ENCODE measurements around the gene RALGAPA2. TPM values are rescaled to one million over a fixed set of nuclear protein-coding genes. Genes with fewer than 3 reads are reported as not detected.

Gene RALGAPA2
- total and polyA plus RNA-seq, 3 donors from 2014 or later: 26.9 to 61.5 (median 59.2) TPM

DNA sequence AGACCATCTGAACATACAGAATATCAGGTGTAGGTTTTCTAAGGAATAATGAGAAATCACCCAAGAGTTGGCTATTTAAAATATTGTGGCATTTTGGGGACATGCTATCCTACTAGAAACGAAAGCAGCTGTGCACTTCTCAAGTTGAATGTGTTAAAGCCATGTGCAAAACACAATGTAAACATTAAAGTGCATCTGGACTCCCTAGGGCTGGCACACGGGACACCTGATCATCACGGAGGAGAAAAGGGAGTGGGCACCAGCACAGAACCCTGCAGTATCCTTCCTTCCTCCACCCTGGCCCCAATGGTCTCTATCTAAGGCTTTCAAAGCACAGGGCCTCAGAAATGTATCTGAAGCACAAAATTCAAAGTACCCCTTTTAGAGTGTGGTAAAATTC is 250.3 kb downstream of the RALGAPA2 start:
- no peak overlapping the region for H3K4me3 ChIP-seq
- no peaks in the 10 kb centered on the region for H3K4me1 ChIP-seq
- H3K27me3 ChIP-seq: no peaks in the 10 kb centered on the region
- TF ChIP-seq CTCF (IDR thresholded peaks at IDR 0.05) (no peak), POLR2A (IDR thresholded peaks at IDR 0.05) (no peak)
- WGBS, 2 donors: 87 to 88% methylated on average over 3 of the region's 3 CpGs
- no peaks in the 10 kb centered on the region for H3K9me3 ChIP-seq
- intact Hi-C loops (cut with DNase I; ENCODE audit: low total_unique reads): no loop called here
- no peak overlapping the region for H3K27ac ChIP-seq
- no peaks in the 10 kb centered on the region for H3K36me3 ChIP-seq (ENCODE audit: low read depth, missing control alignments)
- no peak for DNase-seq

DNA sequence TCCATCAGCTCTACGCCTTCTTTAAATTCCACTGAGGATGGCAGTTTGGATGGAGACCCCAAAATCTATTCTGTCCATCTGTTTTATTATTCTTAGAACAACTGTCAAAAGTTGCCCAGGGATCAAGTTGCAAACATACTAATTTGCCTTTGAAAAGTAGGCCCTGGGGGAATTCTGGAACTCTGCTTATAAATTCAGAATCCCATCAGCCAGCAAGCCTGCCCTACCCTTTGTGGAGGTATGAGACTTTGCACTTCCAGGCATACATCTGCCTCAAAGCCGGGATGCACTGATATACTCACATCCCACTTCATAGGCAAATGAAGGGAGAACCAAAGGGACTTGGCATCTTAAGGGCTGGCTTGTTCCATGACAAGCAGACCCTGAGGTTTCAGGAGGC is 250.9 kb downstream of the RALGAPA2 start:
- intact Hi-C loops (cut with DNase I; ENCODE audit: low total_unique reads): no loop called here
- Histone ChIP-seq H3K36me3 (ENCODE audit: low read depth, missing control alignments) (no peaks in the 10 kb centered on the region), H3K27me3 (no peaks in the 10 kb centered on the region), H3K27ac (no peak overlapping the region), H3K9me3 (no peaks in the 10 kb centered on the region), H3K4me3 (no peak overlapping the region), H3K4me1 (no peaks in the 10 kb centered on the region)
- WGBS, 2 donors: 93% methylated on average over 2 of the region's 2 CpGs
- TF ChIP-seq CTCF (IDR thresholded peaks at IDR 0.05) (no peak), POLR2A (IDR thresholded peaks at IDR 0.05) (no peak)
- DNase-seq: no peak

DNA sequence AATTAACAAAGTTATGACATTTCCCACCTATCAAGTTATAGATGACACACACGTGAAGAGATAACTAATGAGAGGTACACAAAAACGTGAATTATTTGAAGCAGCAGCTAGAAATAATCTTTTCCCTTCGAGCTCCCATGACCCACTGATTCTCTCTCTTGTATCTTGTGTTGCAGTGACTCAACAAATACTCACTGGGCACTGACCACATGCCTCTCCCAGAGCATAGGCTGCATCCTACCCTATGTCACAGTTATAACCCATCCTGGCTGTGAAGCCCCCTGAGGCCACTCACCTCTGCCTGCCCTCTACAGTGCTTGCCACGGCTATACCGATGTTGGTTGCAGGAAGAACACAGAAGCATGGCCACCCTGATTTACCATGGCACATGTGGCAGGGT is 252.7 kb downstream of the RALGAPA2 start:
- TF ChIP-seq POLR2A (IDR thresholded peaks at IDR 0.05) (no peak), CTCF (IDR thresholded peaks at IDR 0.05) (no peak)
- no peaks in the 10 kb centered on the region for H3K9me3 ChIP-seq
- H3K4me3 ChIP-seq: no peak overlapping the region
- H3K27me3 ChIP-seq: no peaks in the 10 kb centered on the region
- no peaks in the 10 kb centered on the region for H3K4me1 ChIP-seq
- no peak for DNase-seq
- H3K36me3 ChIP-seq (ENCODE audit: low read depth, missing control alignments): no peaks in the 10 kb centered on the region
- WGBS, 2 donors: 90 to 91% methylated on average over 5 of the region's 5 CpGs
- intact Hi-C loops (cut with DNase I; ENCODE audit: low total_unique reads): no loop called here
- H3K27ac ChIP-seq: no peak overlapping the region

DNA sequence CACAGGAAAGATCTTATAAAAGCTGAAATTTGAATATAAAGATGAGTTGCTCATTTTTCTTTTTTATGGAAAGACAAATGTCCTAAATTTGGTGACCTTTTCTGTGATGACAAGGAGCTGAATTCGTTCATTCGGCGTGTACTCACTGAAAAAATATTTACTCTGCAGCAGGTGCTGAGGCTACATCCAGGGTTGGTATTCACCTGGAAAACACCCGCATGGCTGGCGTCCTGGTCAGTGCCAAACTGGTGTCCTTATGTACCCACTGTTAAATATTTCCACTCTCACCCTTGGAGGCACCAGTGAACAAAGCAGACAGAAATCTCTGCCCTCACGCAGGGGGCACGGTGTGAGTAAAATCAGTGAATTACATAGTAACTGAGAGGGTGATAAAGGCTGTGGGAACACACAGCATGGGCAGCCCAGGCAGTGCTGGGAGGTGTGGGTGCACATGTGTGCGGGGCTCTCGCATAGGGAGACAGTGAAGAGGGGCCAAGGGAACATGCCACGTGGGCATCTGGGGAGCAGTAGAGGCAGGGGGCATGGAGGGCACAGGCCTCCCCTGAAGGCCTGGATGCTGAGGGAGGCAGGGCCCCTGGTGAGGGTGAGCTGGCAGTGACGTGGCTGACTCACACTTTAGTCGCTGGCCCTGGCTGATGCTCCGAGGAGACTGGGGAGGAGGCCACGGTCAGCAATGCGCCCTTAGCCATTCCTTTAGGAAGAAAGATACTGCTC is 254.9 kb downstream of the RALGAPA2 start:
- intact Hi-C loops (cut with DNase I; ENCODE audit: low total_unique reads): no loop called here
- H3K9me3 ChIP-seq: no peaks in the 10 kb centered on the region
- no peaks in the 10 kb centered on the region for H3K4me1 ChIP-seq
- H3K27me3 ChIP-seq: no peaks in the 10 kb centered on the region
- H3K27ac ChIP-seq: no peak overlapping the region
- H3K36me3 ChIP-seq (ENCODE audit: low read depth, missing control alignments): no peaks in the 10 kb centered on the region
- no peak for TF ChIP-seq POLR2A (IDR thresholded peaks at IDR 0.05)
- TF ChIP-seq CTCF (IDR thresholded peaks at IDR 0.05): no peak
- WGBS, 2 donors: 88 to 91% methylated on average over 13 to 15 of the region's 15 CpGs
- no peak overlapping the region for H3K4me3 ChIP-seq
- no peak for DNase-seq

DNA sequence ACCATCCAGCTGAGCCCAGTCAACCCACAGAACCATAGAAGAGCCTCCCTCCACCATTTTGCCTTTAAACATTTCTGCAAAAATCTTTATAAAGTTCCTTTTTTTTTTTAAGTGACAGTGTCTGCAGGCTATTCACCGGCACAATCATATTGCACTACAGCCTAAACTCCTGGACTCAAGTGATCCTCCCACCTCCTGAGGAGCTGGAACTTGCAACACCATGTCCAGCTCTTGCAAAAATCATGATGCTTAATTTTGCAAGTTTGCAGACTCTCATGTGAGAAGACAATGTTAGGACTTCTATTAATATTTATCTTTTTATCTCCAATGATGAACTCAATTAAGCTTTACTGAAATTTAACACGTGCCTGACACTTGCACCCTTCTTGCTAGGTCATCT is 255.7 kb downstream of the RALGAPA2 start:
- Histone ChIP-seq H3K4me3 (no peak overlapping the region), H3K4me1 (no peaks in the 10 kb centered on the region), H3K27ac (no peak overlapping the region), H3K36me3 (ENCODE audit: low read depth, missing control alignments) (no peaks in the 10 kb centered on the region), H3K27me3 (no peaks in the 10 kb centered on the region), H3K9me3 (no peaks in the 10 kb centered on the region)
- 63 to 91% methylated on average over 2 of the region's 2 CpGs for WGBS, 2 donors
- TF ChIP-seq POLR2A (IDR thresholded peaks at IDR 0.05): no peak
- no peak for TF ChIP-seq CTCF (IDR thresholded peaks at IDR 0.05)
- intact Hi-C loops (cut with DNase I; ENCODE audit: low total_unique reads): no loop called here
- no peak for DNase-seq

All from testis (tissue), 3 donors.